HepG2 (cell line): Measurements from ENCODE around the gene DZIP1L. TPM values are rescaled to one million over a fixed set of nuclear protein-coding genes. Genes with fewer than 3 reads are reported as not detected.

ENCODE experiments used
- ATAC-seq: fragments of 200-7000 bp; cut with Tn5 transposase; 3 replicates; pipeline ENCODE4 v1.9.1; 2020; ENCODE audit warnings: mild to moderate bottlenecking, moderate library complexity
- BruUV-seq: library from RNA; stranded (reverse); fragments of 400-500 nt; replicated peaks from 2 replicates; lab custom pipeline; 2021; lab: Mats Ljungman, UMichigan
- CTCF ChIA-PET: fragments of 300-600 bp; formaldehyde crosslinking; extraction: SDS; loops from one replicate; lab custom pipeline; 2021; ENCODE audit warnings: low total read pairs, inconsistent platforms, low intra/inter-chr PET ratio; lab: Yijun Ruan, JAX
- POLR2A ChIA-PET: fragments of 350-600 bp; sonication (Branson Sonifier 250); formaldehyde crosslinking; loops from one replicate; lab custom pipeline; 2020; ENCODE audit warnings: antibody characterized with exemption, inconsistent platforms; lab: Yijun Ruan, JAX
- DNase-seq: peaks from one replicate; pipeline ENCODE4 v3.0.0-alpha.2; 2015; ENCODE audit warnings: low spot score
- FAIRE-seq: peaks from 3 replicates; lab custom pipeline; 2011; peaks lifted over from hg19 to GRCh38; lab: Jason Lieb, UNC
- H2AFZ ChIP-seq: one replicate; pipeline ENCODE4 v1.6.1; 2011; ENCODE audit warnings: low read length, inconsistent platforms
- H3K27ac ChIP-seq: fragments of 300-600 bp; 3 replicates; pipeline ENCODE4 v1.8.0; 2011; ENCODE audit warnings: mixed run types, mild to moderate bottlenecking, mixed read lengths, low read length, inconsistent platforms; ENCODE audit not compliant: insufficient read depth; ENCODE audit errors: extremely low read length
- H3K27me3 ChIP-seq, 2 experiments: fragments of 200-600 bp in 1 of 2; 2 replicates in 1 of 2; 3 replicates in 1 of 2; pipeline versions ENCODE4 v1.6.0 to v1.8.0; 2011; ENCODE audit warnings: low read length in 2 of 2, mild to moderate bottlenecking in 2 of 2, moderate library complexity in 2 of 2, inconsistent platforms in 1 of 2; ENCODE audit not compliant: insufficient read depth in 2 of 2, control insufficient read depth in 1 of 2
- H3K36me3 ChIP-seq, 2 experiments: fragments of 200-600 bp in 1 of 2; replicated peaks in 1 of 2; 2 replicates in 1 of 2; 3 replicates in 1 of 2; pipeline versions ENCODE4 v1.5.1 to v1.8.0; 2011; ENCODE audit warnings: low read length in 2 of 2, inconsistent platforms in 1 of 2; ENCODE audit not compliant: insufficient read depth in 2 of 2, control insufficient read depth in 1 of 2
- H3K4me1 ChIP-seq: 2 replicates; pipeline ENCODE4 v1.5.1; 2012; ENCODE audit warnings: low read length, inconsistent platforms; ENCODE audit not compliant: insufficient read depth
- H3K4me2 ChIP-seq: 2 replicates; pipeline ENCODE4 v1.6.0; 2011; ENCODE audit warnings: low read depth, low read length, inconsistent platforms
- H3K4me3 ChIP-seq, 3 experiments: fragments of 200-600 bp in 1 of 3; sonication (generic), shearing (Covaris generic) in 1 of 3; replicated peaks in 1 of 3; 2 replicates each; pipeline ENCODE4 v1.5.1; 2011 to 2016; ENCODE audit warnings: low read length in 3 of 3, inconsistent platforms in 2 of 3, low read depth in 2 of 3, mild to moderate bottlenecking in 2 of 3, control low read depth in 1 of 3, mixed read lengths in 1 of 3; ENCODE audit not compliant: insufficient read depth in 1 of 3
- H3K79me2 ChIP-seq: one replicate; pipeline ENCODE4 v1.6.1; 2011; ENCODE audit warnings: low read length, inconsistent platforms; ENCODE audit not compliant: insufficient read depth
- H3K9ac ChIP-seq: 2 replicates; pipeline ENCODE4 v1.6.0; 2011; ENCODE audit warnings: mild to moderate bottlenecking, low read depth, low read length, inconsistent platforms; ENCODE audit not compliant: insufficient read depth
- H3K9me3 ChIP-seq: 2 replicates; pipeline ENCODE4 v1.5.1; 2012; ENCODE audit warnings: mild to moderate bottlenecking, low read length
- H4K20me1 ChIP-seq: 2 replicates; pipeline ENCODE4 v1.6.0; 2011; ENCODE audit warnings: inconsistent platforms, mild to moderate bottlenecking, low read length, moderate library complexity; ENCODE audit not compliant: insufficient read depth
- ARNT2 ChIP-seq: sonication (generic); formaldehyde crosslinking; IDR thresholded peaks from 2 replicates; pipeline ENCODE4 v1.8.0; 2022; ENCODE audit warnings: mild to moderate bottlenecking, low read depth, missing genetic modification reagents, moderate library complexity
- EHMT2 ChIP-seq: fragments of 200-600 bp; sonication (generic); IDR thresholded peaks from 2 replicates; pipeline ENCODE4 v1.7.0; 2017; ENCODE audit warnings: antibody characterized with exemption, low read depth, low read length, borderline replicate concordance
- MBNL3 ChIP-seq: fragments of 250-450 bp; sonication (Bioruptor Pico); conservative IDR thresholded peaks from 2 replicates; pipeline ENCODE4 v1.8.0; 2022; ENCODE audit warnings: mild to moderate bottlenecking, inconsistent platforms
- MIXL1 ChIP-seq: IDR thresholded peaks from 2 replicates; pipeline ENCODE4 v1.6.1; 2016
- NFE2L1 ChIP-seq: sonication (generic); formaldehyde crosslinking; IDR thresholded peaks from 2 replicates; pipeline ENCODE4 v1.4.0; 2020; ENCODE audit warnings: missing genetic modification reagents, mild to moderate bottlenecking, borderline replicate concordance
- PTBP1 ChIP-seq: fragments of 200-400 bp; formaldehyde crosslinking; IDR thresholded peaks from 2 replicates; pipeline ENCODE4 v1.6.1; 2018; ENCODE audit warnings: low read length, low read depth; ENCODE audit not compliant: poor library complexity, severe bottlenecking
- RXRA ChIP-seq: sonication (generic); formaldehyde crosslinking; IDR thresholded peaks from 2 replicates; pipeline ENCODE4 v1.5.1; 2020; ENCODE audit warnings: missing genetic modification reagents
- TGIF2 ChIP-seq: IDR thresholded peaks from 2 replicates; pipeline ENCODE4 v1.6.1; 2016; ENCODE audit warnings: control low read depth, missing compliant biosample characterization
- TOE1 ChIP-seq: sonication (generic); formaldehyde crosslinking; IDR thresholded peaks from 2 replicates; pipeline ENCODE4 v1.4.0; 2020; ENCODE audit warnings: mild to moderate bottlenecking, missing genetic modification reagents
- ZNF17 ChIP-seq: sonication (generic); formaldehyde crosslinking; IDR thresholded peaks from 2 replicates; pipeline ENCODE4 v1.5.0; 2020; ENCODE audit warnings: mild to moderate bottlenecking, missing genetic modification reagents
- ZNF253 ChIP-seq: sonication (generic); formaldehyde crosslinking; IDR thresholded peaks from 2 replicates; pipeline ENCODE4 v1.8.0; 2022; ENCODE audit warnings: mild to moderate bottlenecking, missing genetic modification reagents, borderline replicate concordance
- ZNF274 ChIP-seq: sonication (generic); formaldehyde crosslinking; IDR thresholded peaks from 2 replicates; pipeline ENCODE4 v1.5.1; 2020; ENCODE audit warnings: mild to moderate bottlenecking, missing genetic modification reagents
- ZNF34 ChIP-seq: sonication (generic); formaldehyde crosslinking; IDR thresholded peaks from 2 replicates; pipeline ENCODE4 v1.4.0; 2020; ENCODE audit warnings: mild to moderate bottlenecking, missing genetic modification reagents, borderline replicate concordance
- ZNF460 ChIP-seq: sonication (generic); formaldehyde crosslinking; IDR thresholded peaks from 2 replicates; pipeline ENCODE4 v1.5.1; 2020; ENCODE audit warnings: missing genetic modification reagents, mild to moderate bottlenecking, borderline replicate concordance
- ZNF530 ChIP-seq: sonication (generic); formaldehyde crosslinking; IDR thresholded peaks from 2 replicates; pipeline ENCODE4 v1.5.0; 2020; ENCODE audit warnings: low read depth, mild to moderate bottlenecking, missing genetic modification reagents
- ZNF547 ChIP-seq: sonication (generic); formaldehyde crosslinking; IDR thresholded peaks from 2 replicates; pipeline ENCODE4 v1.5.1; 2020; ENCODE audit warnings: mild to moderate bottlenecking, missing genetic modification reagents
- ZNF841 ChIP-seq: sonication (generic); formaldehyde crosslinking; IDR thresholded peaks from 2 replicates; pipeline ENCODE4 v1.8.1; 2023; ENCODE audit warnings: missing genetic modification reagents, borderline replicate concordance
- WGBS: methylation state at CpG from one replicate; pipeline ENCODE4 v1.1.6; 2017; ENCODE audit warnings: low lambda C conversion rate; 5-methylcytosine and 5-hydroxymethylcytosine counted together
- in situ Hi-C: cut with HindIII; loops from 2 replicates; pipeline ENCODE4 v1.10.0; 2017; ENCODE audit warnings: low pct_unique_long_range_greater_than_20kb; ENCODE audit not compliant: extremely low pct_ligation_motif_present
- intact Hi-C: fragments of 100-400 bp; cut with micrococcal nuclease; formaldehyde crosslinking; loops from one replicate; pipeline ENCODE4 v1.10.0; 2022; ENCODE audit not compliant: unreplicated experiment
- polyA plus RNA-seq, 8 experiments: library from polyadenylated mRNA; depleted of rRNA in 3 of 8; stranded (reverse) in 7 of 8; unstranded in 1 of 8; fragments of >200 nt; fragmentation: Illumina TruSeq in 4 of 8; extraction: Trizol in 4 of 8; gene quantifications; 2 replicates each; pipeline versions ENCODE4 v1.2.1 to v1.2.3, GENCODE V29; 2011 to 2016; ENCODE audit warnings: low read depth in 4 of 8, missing spikeins in 1 of 8, mixed read lengths in 1 of 8; ENCODE audit not compliant: insufficient read depth in 1 of 8
- total RNA-seq, 5 experiments: library from RNA; depleted of rRNA; stranded (reverse); fragments of >200 nt; fragmentation: Illumina TruSeq; extraction: Trizol; gene quantifications; 2 replicates each; pipeline ENCODE4 v1.2.3, GENCODE V29; 2016; ENCODE audit warnings: low read depth in 1 of 5
- TF ChIP-seq, protein P1 (sequence below): sonication (generic); formaldehyde crosslinking; IDR thresholded peaks from 2 replicates; pipeline ENCODE4 v1.4.0; 2020; ENCODE audit warnings: missing genetic modification reagents, borderline replicate concordance

Gene DZIP1L
- total and polyA plus RNA-seq, 2 of the 13 experiments (the other 11 are each of a cell fraction or from before 2014, with no cell fraction given): 0.90 to 1.2 TPM

GRCh38 chr3:138066972-138067371 is 48.4 kb downstream of the DZIP1L start:
- Histone ChIP-seq H2AFZ (no peak overlapping the region), H3K27me3 (no peaks in the 10 kb centered on the region)
- POLR2A ChIA-PET: no interaction called here
- TF ChIP-seq ZNF253 (CRISPR knock-in tag): no peak
- no peak for TF ChIP-seq PTBP1
- no peak for TF ChIP-seq TGIF2 (CRISPR knock-in tag)
- no peak for TF ChIP-seq ZNF841 (CRISPR knock-in tag)
- TF ChIP-seq ZNF34: no peak
- TF ChIP-seq RXRA (CRISPR knock-in tag): no peak
- TF ChIP-seq, all 625 proteins: peak for 0
- Histone ChIP-seq H3K4me2 (no peak overlapping the region), H3K4me3 (no peak overlapping the region), H3K79me2 (no peaks in the 10 kb centered on the region), H3K9ac (no peak overlapping the region), H3K4me1 (no peaks in the 10 kb centered on the region), H3K27ac (no peak overlapping the region), H3K36me3 (no peaks in the 10 kb centered on the region), H4K20me1 (no peaks in the 10 kb centered on the region), H3K9me3 (no peaks in the 10 kb centered on the region)
- BruUV-seq: no TSS peak
- DNase-seq: no peak
- no peak for FAIRE-seq
- CTCF ChIA-PET: no interaction called here
- ATAC-seq: no peak; the same call in 2 of the 3 replicates
- in situ Hi-C loops: loop anchor here (5.0 kb wide), 1 partner anchor 50 kb away; the partner anchor contains the start of gene DZIP1L
- intact Hi-C loops: no loop called here
- 63% methylated on average over 2 of the region's 3 CpGs for WGBS

DNA sequence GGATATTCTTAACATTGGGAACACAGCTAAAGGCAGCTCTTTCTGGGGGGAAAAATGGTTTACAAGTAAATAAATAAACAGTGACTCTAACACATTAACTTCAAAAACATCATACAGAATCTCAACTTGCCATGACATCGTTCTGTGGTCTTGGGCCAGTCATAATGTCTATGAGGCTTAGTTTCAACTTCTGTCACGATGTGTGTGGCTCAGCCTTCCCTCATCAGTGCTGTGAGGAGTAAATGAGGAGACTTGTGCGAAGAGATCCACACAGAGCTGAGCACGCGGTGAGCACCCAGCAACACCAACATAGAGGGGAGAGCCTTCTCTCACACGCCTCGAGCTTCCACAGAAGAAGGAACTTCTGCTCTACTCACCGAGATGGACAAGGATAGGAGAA is 49.0 kb downstream of the DZIP1L start:
- no peak for FAIRE-seq
- intact Hi-C loops (no loop called here), in situ Hi-C loops (loop anchor here (5.0 kb wide), 1 partner anchor 51 kb away; the partner anchor contains the start of gene DZIP1L)
- WGBS: 83% methylated on average over 4 of the region's 8 CpGs
- DNase-seq: no peak
- no peaks in the 10 kb centered on the region for H3K27me3 ChIP-seq
- no peaks in the 10 kb centered on the region for H3K9me3 ChIP-seq
- no peaks in the 10 kb centered on the region for H3K36me3 ChIP-seq
- ChIA-PET CTCF (no interaction called here), POLR2A (no interaction called here)
- H2AFZ ChIP-seq: no peak overlapping the region
- no peaks in the 10 kb centered on the region for H4K20me1 ChIP-seq
- BruUV-seq: no TSS peak
- H3K4me1 ChIP-seq: no peaks in the 10 kb centered on the region
- H3K79me2 ChIP-seq: no peaks in the 10 kb centered on the region
- H3K4me2 ChIP-seq: no peak overlapping the region
- H3K9ac ChIP-seq: no peak overlapping the region
- no peak overlapping the region for H3K27ac ChIP-seq
- TF ChIP-seq ZNF530 (CRISPR knock-in tag) (no peak), NFE2L1 (CRISPR knock-in tag) (no peak), ARNT2 (no peak), ZNF547 (CRISPR knock-in tag) (no peak), TOE1 (no peak), ZNF274 (CRISPR knock-in tag) (no peak), EHMT2 (no peak), ZNF17 (no peak), ZNF460 (no peak), MBNL3 (no peak), ZNF841 (CRISPR knock-in tag) (no peak), MIXL1 (CRISPR knock-in tag) (no peak)
- TF ChIP-seq, protein P1, sequence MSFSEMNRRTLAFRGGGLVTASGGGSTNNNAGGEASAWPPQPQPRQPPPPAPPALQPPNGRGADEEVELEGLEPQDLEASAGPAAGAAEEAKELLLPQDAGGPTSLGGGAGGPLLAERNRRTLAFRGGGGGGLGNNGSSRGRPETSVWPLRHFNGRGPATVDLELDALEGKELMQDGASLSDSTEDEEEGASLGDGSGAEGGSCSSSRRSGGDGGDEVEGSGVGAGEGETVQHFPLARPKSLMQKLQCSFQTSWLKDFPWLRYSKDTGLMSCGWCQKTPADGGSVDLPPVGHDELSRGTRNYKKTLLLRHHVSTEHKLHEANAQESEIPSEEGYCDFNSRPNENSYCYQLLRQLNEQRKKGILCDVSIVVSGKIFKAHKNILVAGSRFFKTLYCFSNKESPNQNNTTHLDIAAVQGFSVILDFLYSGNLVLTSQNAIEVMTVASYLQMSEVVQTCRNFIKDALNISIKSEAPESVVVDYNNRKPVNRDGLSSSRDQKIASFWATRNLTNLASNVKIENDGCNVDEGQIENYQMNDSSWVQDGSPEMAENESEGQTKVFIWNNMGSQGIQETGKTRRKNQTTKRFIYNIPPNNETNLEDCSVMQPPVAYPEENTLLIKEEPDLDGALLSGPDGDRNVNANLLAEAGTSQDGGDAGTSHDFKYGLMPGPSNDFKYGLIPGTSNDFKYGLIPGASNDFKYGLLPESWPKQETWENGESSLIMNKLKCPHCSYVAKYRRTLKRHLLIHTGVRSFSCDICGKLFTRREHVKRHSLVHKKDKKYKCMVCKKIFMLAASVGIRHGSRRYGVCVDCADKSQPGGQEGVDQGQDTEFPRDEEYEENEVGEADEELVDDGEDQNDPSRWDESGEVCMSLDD: no peak
- no peak for ATAC-seq
- H3K4me3 ChIP-seq: no peak overlapping the region
